ENCODE measurements around the gene PLA2G4D. TPM values are rescaled to one million over a fixed set of nuclear protein-coding genes. Genes with fewer than 3 reads are reported as not detected.

PLA2G4D gene
- total RNA-seq, 4 donors from 2014 or later, result 22.0 to 51.6 (median 29.2) TPM

GRCh38 chr15:42111924-42112323, 17.6 kb upstream of the PLA2G4D start:
- 64 to 68% methylated on average over 4 of the region's 4 CpGs for whole genome bisulfite sequencing, 2 donors
- DNase-seq (ENCODE audit: low spot score in 2 of 2), result no peak
- no peak overlapping the region for H3K4me3 ChIP-seq (ENCODE audit: low read depth, poor library complexity, severe bottlenecking)
- intact Hi-C loops (cut with DNase I; ENCODE audit: low total_unique reads), result no loop called here
- TF ChIP-seq POLR2A (IDR thresholded peaks at IDR 0.05), result no peak
- TF ChIP-seq, protein P1, sequence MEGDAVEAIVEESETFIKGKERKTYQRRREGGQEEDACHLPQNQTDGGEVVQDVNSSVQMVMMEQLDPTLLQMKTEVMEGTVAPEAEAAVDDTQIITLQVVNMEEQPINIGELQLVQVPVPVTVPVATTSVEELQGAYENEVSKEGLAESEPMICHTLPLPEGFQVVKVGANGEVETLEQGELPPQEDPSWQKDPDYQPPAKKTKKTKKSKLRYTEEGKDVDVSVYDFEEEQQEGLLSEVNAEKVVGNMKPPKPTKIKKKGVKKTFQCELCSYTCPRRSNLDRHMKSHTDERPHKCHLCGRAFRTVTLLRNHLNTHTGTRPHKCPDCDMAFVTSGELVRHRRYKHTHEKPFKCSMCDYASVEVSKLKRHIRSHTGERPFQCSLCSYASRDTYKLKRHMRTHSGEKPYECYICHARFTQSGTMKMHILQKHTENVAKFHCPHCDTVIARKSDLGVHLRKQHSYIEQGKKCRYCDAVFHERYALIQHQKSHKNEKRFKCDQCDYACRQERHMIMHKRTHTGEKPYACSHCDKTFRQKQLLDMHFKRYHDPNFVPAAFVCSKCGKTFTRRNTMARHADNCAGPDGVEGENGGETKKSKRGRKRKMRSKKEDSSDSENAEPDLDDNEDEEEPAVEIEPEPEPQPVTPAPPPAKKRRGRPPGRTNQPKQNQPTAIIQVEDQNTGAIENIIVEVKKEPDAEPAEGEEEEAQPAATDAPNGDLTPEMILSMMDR (IDR thresholded peaks at IDR 0.05), result no peak

DNA sequence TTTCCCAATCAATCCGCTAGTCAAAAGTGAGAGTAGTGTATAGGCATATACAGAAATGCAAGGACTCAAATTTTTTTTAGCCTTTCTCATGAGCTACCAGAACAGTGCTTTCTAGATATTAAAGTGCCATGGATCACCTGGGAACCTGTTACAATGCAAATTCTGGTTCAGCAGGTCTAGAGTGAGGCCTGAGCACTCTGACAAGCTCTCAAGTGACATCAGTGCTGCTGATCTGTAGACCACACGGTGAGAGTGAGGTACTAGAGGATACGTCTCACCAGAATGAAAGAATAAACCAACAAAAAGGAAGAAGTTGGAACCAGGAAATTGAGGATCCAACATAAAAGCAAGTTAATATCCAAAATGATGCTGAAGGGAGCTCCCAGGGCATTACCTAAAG, 16.0 kb upstream of the PLA2G4D start:
- no peak overlapping the region for H3K4me3 ChIP-seq (ENCODE audit: low read depth, poor library complexity, severe bottlenecking)
- intact Hi-C loops (cut with DNase I; ENCODE audit: low total_unique reads), result no loop called here
- DNase-seq (ENCODE audit: low spot score in 2 of 2), result no peak
- TF ChIP-seq, protein P1 (IDR thresholded peaks at IDR 0.05), result no peak
- TF ChIP-seq POLR2A (IDR thresholded peaks at IDR 0.05), result no peak
- 66 to 69% methylated on average over 3 of the region's 3 CpGs for WGBS, 2 donors

DNA sequence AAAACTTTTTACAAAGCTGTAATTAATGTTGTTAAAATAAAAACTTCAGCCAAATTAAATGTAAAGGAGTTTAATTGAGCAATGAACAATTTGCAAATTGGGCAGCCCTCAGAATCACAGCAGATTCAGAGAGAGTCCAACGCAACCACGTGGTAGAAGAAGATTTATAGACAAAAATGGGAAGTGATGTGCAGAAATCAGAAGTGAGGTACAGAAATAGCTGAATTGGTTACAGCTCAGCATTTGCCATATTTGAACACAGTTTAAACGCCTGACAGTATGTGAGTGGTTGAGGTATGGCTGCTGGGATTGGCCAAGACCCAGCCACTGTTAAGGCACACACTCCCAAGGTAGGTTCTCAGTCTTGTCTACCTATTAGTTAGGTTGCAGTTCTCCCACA, 14.4 kb upstream of the PLA2G4D start:
- intact Hi-C loops (cut with DNase I; ENCODE audit: low total_unique reads), result no loop called here
- WGBS, 2 donors, result 76 to 83% methylated on average over 3 of the region's 3 CpGs
- no peak for DNase-seq (ENCODE audit: low spot score in 2 of 2)
- no peak overlapping the region for H3K4me3 ChIP-seq (ENCODE audit: low read depth, poor library complexity, severe bottlenecking)
- TF ChIP-seq, protein P1 (IDR thresholded peaks at IDR 0.05), result no peak
- TF ChIP-seq POLR2A (IDR thresholded peaks at IDR 0.05), result no peak

DNA sequence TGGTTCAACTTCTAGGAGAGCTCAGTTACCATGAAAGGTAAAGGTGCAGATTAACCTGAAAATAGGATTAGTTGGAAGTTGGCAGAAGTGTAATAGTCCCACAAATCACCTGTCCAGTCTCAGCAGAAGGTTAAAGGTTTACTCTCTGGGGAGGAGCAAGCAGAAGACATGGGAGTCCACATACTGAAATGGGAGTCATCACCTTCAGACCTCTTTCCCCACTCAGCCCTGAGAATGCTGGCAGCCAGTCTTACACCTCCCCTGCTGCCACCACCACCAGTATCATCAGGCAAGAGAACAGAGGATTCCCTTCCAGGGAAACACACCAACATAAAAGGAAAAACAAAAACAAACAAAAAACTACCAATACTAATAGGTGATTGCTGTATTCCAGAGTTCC, 13.8 kb upstream of the PLA2G4D start:
- intact Hi-C loops (cut with DNase I; ENCODE audit: low total_unique reads), result no loop called here
- H3K4me3 ChIP-seq (ENCODE audit: low read depth, poor library complexity, severe bottlenecking), result no peak overlapping the region
- DNase-seq (ENCODE audit: low spot score in 2 of 2), result no peak
- TF ChIP-seq, protein P1 (IDR thresholded peaks at IDR 0.05), result no peak
- no peak for TF ChIP-seq POLR2A (IDR thresholded peaks at IDR 0.05)

- intact Hi-C loops (cut with DNase I; ENCODE audit: low total_unique reads), result no loop called here
- WGBS, 2 donors, result 3 to 12% methylated on average over 7 of the region's 7 CpGs
- no peak overlapping the region for H3K4me3 ChIP-seq (ENCODE audit: low read depth, poor library complexity, severe bottlenecking)
- no peak for DNase-seq (ENCODE audit: low spot score in 2 of 2)
- TF ChIP-seq POLR2A (IDR thresholded peaks at IDR 0.05), result no peak
- TF ChIP-seq, protein P1 (IDR thresholded peaks at IDR 0.05), result no peak
Measured at GRCh38 chr15:42107473-42107872, 13.1 kb upstream of the PLA2G4D start.

DNA sequence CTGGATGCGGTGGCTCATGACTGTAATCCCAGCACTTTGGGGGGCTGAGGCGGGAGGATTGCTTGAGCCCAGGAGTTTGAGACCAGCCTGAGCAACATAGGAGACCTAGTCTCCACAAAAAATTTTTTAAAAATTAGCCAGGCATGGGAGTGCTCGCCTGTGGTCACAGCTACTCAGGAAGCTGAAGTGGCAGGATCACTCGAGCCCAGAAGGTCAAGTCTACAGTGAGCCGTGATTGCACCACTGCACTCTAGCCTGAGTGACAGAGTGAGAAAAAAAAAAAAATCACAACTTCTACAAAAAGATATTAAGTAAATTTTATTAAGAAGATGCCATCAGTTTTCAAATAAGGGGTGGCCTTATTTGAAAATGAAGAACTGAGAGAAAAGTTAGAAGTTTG, 11.9 kb upstream of the PLA2G4D start:
- 77 to 90% methylated on average over 5 of the region's 5 CpGs for WGBS, 2 donors
- intact Hi-C loops (cut with DNase I; ENCODE audit: low total_unique reads), result no loop called here
- TF ChIP-seq POLR2A (IDR thresholded peaks at IDR 0.05), result no peak
- TF ChIP-seq, protein P1 (IDR thresholded peaks at IDR 0.05), result no peak
- no peak overlapping the region for H3K4me3 ChIP-seq (ENCODE audit: low read depth, poor library complexity, severe bottlenecking)
- DNase-seq (ENCODE audit: low spot score in 2 of 2), result no peak
